HS-27A (cell line): ENCODE data around the gene TMEM132E.

Experiments used
- DNase-seq: peaks from one replicate; pipeline ENCODE4 v3.0.0-alpha.2; 2012; ENCODE audit warnings: low read depth, missing footprints

Gene TMEM132E

DNA sequence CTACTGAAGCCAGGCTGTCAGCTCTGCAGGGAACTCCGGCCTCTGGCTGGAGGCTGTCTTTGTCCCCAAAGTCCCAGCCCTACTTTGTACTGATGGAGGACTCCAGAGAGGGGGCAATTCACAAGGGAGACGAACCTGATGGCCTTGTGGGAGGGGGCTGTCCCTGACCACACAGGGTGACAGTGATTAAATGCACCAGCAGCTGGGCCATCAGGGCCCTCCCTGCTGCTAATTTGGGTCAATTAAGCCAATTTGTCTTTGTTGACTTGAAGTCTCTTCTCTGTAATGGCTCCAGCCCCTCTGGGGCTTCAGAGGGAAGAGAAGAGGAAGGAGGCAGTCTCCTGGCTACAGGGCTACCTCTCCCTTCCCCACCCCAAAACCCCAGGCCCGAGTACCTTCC lies 22.0 kb downstream of the TMEM132E start:
- DNase-seq = no peak

GRCh38 chr17:34603974-34604373 lies 24.6 kb downstream of the TMEM132E start:
- DNase-seq = no peak

- no peak for DNase-seq
These were observed 27.4 kb downstream of the TMEM132E start for GRCh38 chr17:34606763-34607162.

DNA sequence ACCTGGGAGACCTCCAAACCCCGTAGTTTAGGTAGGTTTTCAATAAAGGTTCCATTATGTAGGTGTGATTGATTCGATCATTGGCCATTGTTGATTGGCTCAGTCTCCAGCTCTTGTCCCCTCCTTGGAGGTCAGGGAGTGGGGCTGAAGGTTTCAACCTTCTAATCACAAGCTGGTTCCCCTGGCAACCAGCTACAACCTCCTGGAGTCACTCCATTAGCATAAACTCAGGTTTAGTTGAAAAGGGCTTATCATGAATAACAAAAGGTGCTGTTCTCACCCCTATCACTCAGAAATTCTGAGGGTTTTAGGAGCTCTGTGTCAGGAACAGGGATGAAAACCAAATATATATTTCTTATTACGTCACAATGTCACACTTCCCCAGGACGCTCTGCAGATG lies 28.5 kb downstream of the TMEM132E start:
- DNase-seq = no peak

DNA sequence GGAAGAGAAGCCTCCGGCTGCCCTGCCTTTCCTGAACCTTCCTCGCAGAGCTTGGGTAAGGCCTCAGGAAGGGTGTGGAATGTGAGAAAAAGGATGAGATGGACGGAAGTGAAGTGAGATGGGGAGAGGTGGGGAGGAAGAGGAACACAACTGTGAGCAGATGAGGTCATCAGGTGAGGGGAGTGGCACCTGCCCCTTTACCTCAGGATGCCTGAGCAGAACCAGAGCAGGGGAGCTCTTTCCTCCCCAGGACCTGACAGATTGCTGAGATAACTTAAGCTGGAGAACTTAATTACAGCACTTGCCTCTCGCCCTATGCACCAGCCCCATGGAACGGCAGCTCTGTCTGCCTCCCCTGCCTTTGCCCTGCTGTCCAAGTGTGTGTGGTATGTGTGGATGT lies 29.8 kb downstream of the TMEM132E start:
- no peak for DNase-seq

GRCh38 chr17:34610039-34610438 lies 30.7 kb downstream of the TMEM132E start:
- no peak for DNase-seq

DNA sequence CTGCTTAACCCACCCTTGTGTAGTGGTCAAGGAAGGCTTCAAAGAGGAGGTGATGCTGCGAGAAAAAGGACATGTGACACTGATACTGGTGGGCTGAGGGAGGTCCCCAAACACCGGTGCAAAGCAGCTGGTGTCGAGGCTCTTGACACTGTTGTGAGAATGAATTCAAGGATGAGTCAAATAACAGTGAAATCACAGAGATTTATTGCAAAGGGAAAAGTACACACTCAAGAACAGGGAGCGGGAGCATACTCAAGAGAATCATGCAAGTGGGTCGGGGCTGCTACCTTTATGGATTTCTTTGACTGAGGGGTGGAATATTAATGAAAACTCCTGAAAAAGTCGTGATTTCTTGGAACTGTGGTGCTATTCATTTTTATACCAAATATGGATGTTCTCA lies 31.1 kb downstream of the TMEM132E start:
- no peak for DNase-seq

DNA sequence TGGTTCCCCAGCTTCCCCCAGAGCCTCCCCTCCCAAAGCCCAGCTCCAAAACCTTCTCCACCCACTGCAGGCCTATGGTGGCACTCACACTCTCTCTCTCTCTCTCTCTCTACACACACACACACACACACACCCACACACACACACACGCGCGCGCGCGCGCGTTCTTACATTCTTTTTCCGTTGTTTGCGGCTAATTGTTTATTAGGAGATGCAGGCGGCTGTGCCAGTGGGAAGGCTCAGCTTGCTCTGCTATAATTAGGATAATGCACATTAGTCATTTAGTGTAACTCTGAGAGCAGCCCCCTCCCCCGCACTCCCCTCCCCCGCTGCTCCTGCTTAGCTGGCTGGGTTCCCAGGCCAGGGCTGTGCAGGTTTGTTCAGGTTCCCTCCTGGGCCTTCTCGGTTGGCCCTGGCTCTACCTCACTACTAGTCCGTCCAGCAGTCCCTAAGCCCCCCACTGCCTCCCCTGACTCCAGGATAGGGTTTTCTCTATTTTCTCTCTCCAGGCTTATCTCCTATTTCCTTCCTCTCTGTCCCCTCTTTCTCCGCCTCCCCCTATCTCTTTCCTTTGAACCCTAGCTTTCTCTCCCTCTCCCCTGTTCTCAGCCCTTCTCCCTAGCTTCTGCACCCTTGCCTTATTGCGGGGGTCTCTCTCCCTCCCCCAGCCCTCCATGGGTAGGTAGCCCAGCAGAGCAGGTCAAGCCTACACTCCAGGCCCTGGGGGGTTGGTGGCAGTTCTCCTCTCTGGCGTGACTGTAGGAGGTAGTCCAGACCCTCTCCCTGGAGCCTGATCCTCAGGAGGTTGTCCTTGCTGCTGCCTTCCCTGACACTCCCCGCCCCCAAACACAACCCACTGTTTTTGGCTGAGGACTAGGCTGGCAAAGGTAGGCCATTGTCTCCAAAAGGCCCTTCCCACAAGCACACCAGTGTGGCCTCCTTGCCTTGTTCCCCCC lies 34.0 kb downstream of the TMEM132E start:
- no peak for DNase-seq

- DNase-seq = no peak
These were observed 35.3 kb downstream of the TMEM132E start for GRCh38 chr17:34614698-34615097.

GRCh38 chr17:34615326-34615725 lies 35.9 kb downstream of the TMEM132E start:
- no peak for DNase-seq

DNA sequence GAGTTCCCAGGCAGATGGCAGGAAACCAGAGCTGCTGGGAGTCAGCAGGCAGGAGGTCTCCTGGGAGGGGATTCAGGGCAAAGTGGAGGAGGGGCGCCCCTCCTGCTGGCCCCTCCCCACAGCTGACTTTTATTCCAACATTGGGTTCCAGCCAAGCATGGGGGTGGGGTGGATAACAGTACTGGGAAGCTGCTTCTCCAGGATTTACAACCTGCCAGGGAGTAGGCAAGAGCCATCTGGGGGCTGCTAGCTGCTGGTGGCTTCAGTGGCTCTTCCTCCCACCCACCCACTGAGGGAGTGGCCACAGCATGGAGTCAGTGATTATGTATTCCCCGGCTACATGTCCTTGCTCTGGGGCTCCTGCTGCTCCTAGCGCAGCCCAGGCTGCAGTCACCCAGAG lies 36.8 kb downstream of the TMEM132E start:
- no peak for DNase-seq

DNA sequence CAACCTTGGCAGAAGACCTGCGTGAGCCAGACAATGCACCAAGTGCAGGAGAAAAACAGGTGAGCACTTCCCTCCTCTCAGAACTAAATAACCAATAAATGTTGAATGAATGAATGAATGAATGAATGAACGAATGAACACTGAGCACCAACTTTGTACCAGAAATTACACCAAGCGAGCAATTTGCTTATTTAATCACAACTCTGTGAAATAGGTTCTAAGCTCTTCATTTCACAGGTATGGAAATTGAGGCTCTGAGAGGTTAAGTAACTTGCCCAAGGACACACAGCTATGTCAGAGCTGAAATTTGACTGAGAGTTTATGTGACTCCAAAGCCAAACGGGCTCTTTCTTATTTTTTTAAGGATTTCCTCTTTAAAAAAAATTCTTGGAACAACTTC lies 38.0 kb downstream of the TMEM132E start:
- no peak for DNase-seq

DNA sequence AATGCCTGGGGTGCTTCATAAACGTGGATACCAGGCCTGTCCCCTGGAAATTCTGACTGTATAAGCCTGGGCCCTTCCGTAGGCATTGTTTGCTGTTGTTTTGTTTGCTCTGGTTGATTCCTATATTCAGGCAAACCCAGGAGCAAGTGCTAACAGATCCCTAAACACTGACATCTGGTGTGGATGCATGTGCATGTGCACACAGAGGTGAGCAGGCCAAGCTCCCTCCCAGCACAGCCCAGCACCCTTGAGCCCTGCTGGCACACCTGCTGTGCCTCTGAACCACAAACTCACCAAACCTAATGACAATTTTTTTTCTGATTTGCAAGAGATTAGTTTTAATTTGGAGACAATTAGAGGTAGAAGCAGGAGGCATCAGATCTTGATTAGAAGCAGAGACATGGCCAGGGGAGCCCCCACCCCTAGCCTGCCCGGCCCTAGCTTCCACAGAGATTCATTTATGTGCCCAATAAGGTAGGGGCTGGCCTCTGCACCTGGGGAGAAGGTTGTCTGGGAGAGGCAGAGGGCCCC lies 40.4 kb downstream of the TMEM132E start:
- DNase-seq = no peak

DNA sequence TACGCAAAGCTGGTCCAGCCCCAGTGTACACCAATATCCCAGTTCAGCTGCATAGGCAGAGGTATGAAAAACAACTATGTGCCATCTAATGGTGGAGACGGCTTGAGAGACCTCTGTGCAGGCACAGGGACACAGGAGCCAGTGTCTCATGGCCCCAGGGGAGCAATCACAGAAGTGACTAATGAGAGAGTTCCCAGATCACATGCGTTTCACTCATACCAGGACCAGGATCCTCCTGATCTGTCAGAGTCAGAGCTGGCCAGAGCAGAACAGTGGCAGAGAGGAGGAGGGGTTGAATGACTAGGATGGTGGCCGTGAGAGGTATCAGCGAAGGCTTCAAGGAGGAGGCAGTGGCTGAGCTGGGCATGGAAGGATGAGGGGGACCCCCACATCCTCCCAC lies 41.1 kb downstream of the TMEM132E start:
- DNase-seq = no peak

DNA sequence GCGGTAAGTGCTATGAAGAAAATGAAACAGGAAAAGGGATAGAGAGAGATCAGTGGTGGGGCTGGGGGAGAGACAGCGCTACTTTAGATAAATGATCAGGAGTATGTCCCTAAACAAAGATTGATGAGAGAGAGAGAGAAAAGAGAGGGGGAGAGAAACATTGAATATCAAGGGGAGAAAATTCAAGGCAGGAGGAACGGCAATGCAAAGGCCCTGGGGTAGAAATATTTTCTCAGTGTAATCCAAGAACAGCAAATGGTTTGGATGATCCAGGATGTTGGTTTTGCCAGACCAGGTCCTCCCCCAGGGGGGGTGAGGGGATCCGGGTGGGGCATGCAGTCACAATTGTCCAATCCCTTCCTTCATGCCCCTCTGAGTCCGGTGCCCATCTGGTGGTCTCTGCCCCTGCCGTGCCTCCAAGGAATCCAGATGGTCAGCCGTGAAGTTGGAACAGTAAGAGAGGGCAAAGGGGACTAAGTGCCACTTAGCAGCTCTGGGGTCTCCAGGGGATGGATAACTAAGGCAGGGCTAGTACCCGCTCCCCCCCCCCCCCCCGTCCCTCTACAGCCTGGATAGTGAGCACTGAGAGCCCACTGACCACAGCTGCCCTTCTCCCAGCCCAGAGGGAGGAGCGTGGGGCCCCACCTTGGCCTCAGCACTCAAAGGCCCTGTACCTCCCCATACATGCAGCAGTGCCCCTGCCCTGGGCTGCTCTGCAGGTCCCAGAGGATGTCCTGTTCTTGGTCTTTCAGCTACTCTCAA lies 43.7 kb downstream of the TMEM132E start:
- DNase-seq = no peak

- DNase-seq = no peak
These were observed 44.7 kb downstream of the TMEM132E start for GRCh38 chr17:34623856-34624766.

DNA sequence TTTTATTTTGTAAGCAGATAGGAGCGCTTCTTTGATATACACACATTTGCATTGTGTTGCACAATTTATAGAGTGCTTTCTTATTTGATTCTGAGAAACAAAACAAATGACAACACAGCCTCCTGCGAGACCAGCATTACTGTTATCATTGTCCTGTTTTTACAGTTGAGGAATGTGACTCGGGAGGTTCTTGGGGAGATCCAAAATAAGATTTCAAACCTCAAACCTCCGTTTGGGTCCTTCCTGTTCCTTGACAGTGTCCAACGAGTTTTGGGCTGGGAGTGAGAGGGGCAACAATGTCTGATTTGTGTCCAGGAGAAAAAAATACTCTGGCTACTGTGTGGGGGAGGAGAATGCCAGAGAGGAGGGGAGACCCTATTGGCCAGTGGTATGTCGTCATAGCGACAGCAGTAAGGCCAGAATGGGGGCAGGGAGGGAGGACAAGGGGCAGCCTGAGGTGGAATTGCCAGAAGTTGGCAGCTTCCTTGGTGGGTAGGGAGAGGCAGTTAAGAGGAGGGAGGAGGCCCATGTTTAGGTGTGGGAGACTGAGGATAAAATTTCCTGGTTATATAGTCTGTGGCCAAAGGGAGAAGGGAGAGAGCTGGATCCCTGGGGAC lies 45.5 kb downstream of the TMEM132E start:
- DNase-seq = no peak

GRCh38 chr17:34626121-34626681 lies 46.8 kb downstream of the TMEM132E start:
- DNase-seq = no peak

DNA sequence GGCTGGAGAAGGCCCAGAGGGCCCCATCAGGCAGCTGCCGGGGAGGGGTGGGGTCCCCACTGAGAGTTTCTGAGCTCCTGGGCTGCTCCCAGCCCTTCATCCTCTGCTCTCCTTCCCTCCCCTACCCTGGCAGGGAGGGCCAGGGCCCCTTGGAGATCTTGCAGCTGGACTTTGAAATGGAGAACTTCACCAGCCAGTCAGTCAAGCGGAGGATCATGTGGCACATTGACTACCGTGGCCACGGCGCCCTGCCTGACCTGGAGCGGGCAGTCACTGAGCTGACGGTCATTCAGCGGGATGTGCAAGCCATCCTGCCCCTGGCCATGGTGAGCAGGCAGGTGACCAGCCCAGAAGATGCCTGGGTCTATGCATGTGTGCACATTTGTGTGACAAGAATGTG lies 49.5 kb downstream of the TMEM132E start:
- DNase-seq = no peak

DNA sequence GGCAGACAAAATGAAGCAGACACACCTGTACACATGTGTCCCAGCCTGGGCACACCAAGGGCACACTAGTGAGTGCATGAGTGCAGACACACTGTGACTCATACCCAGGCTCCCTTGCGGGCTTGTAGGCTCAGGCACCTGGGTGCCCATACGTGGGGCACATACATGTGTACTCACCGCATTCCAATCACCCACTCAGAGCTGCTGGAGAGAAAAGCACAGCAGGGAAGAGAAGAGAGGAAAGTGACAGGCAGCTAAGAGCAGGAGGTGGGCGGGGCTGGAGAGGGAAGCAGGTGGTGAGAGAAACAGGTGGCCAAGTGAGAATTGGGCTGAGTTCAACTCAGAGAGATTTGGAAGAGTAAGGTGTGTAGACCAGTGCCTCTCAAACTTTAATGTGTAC lies 54.0 kb downstream of the TMEM132E start:
- no peak for DNase-seq

- no peak for DNase-seq
These were observed 54.4 kb downstream of the TMEM132E start for GRCh38 chr17:34633760-34634159.
